Measurements from ENCODE around the gene TAS2R41.

The TAS2R41 gene

GRCh38 chr7:143512488-143513340, 35.0 kb downstream of the TAS2R41 start:
- H3K4me3 ChIP-seq (replicated peaks in 1 of 2; ENCODE audit: low read depth in 2 of 2, low read length in 2 of 2) = no peak overlapping the region
- TF ChIP-seq CTCF (IDR thresholded peaks at IDR 0.05; ENCODE audit: low read depth, low read length) = no peak
- DNase-seq (ENCODE audit: low read depth in 2 of 2) = peak in 1 of 2 donors; percentile 57

GRCh38 chr7:143514487-143514886, 36.8 kb downstream of the TAS2R41 start:
- H3K4me3 ChIP-seq (replicated peaks in 1 of 2; ENCODE audit: low read depth in 2 of 2, low read length in 2 of 2) = no peak overlapping the region
- TF ChIP-seq CTCF (IDR thresholded peaks at IDR 0.05; ENCODE audit: low read depth, low read length) = no peak
- DNase-seq (ENCODE audit: low read depth in 2 of 2) = no peak

- no peak overlapping the region for H3K4me3 ChIP-seq (replicated peaks in 1 of 2; ENCODE audit: low read depth in 2 of 2, low read length in 2 of 2)
- no peak for TF ChIP-seq CTCF (IDR thresholded peaks at IDR 0.05; ENCODE audit: low read depth, low read length)
- peak in 1 of 2 donors; percentile 40 for DNase-seq (ENCODE audit: low read depth in 2 of 2)
Measured at GRCh38 chr7:143514995-143515735, 37.5 kb downstream of the TAS2R41 start.

- H3K4me3 ChIP-seq (replicated peaks in 1 of 2; ENCODE audit: low read depth in 2 of 2, low read length in 2 of 2) = no peak overlapping the region
- no peak for DNase-seq (ENCODE audit: low read depth in 2 of 2)
- no peak for TF ChIP-seq CTCF (IDR thresholded peaks at IDR 0.05; ENCODE audit: low read depth, low read length)
Measured at GRCh38 chr7:143516981-143517380, 39.3 kb downstream of the TAS2R41 start.

GRCh38 chr7:143518521-143518920, 40.8 kb downstream of the TAS2R41 start:
- H3K4me3 ChIP-seq (replicated peaks in 1 of 2; ENCODE audit: low read depth in 2 of 2, low read length in 2 of 2) = no peak overlapping the region
- TF ChIP-seq CTCF (IDR thresholded peaks at IDR 0.05; ENCODE audit: low read depth, low read length) = no peak
- DNase-seq (ENCODE audit: low read depth in 2 of 2) = no peak

- TF ChIP-seq CTCF (IDR thresholded peaks at IDR 0.05; ENCODE audit: low read depth, low read length) = no peak
- DNase-seq (ENCODE audit: low read depth in 2 of 2) = no peak
Measured at GRCh38 chr7:143518941-143519340, 41.3 kb downstream of the TAS2R41 start.

More at GRCh38 chr7:143518941-143519340, 41.3 kb downstream of the TAS2R41 start:
- no peak overlapping the region for H3K4me3 ChIP-seq (replicated peaks in 1 of 2; ENCODE audit: low read depth in 2 of 2, low read length in 2 of 2)
